Astrocyte (in vitro differentiated cells and primary cell): ENCODE results near the gene KIF26B. TPM values are rescaled to one million over a fixed set of nuclear protein-coding genes. Genes with fewer than 3 reads are reported as not detected.
A peak's percentile ranks its signal among the peaks of the same experiment; 100 is the strongest.

ENCODE experiments used
- DNase-seq: peaks from one replicate; pipeline ENCODE4 v3.0.0-alpha.2; 2010; ENCODE audit warnings: low read depth
- FAIRE-seq: peaks from 2 replicates; lab custom pipeline; 2011; peaks lifted over from hg19 to GRCh38; lab: Jason Lieb, UNC
- H2AFZ ChIP-seq: 2 replicates; pipeline ENCODE4 v1.6.0; 2012; ENCODE audit warnings: low read depth, low read length, inconsistent platforms
- H3K27ac ChIP-seq: 2 replicates; pipeline ENCODE4 v1.5.1; 2011; ENCODE audit warnings: low read depth, low read length, inconsistent platforms
- H3K27me3 ChIP-seq: 2 replicates; pipeline ENCODE4 v1.6.0; 2011; ENCODE audit warnings: low read length, inconsistent platforms; ENCODE audit not compliant: insufficient read depth
- H3K36me3 ChIP-seq: 2 replicates; pipeline ENCODE4 v1.5.1; 2011; ENCODE audit warnings: low read length, inconsistent platforms; ENCODE audit not compliant: insufficient read depth
- H3K4me1 ChIP-seq: 2 replicates; pipeline ENCODE4 v1.5.1; 2011; ENCODE audit warnings: low read length, inconsistent platforms; ENCODE audit not compliant: insufficient read depth
- H3K4me2 ChIP-seq: 2 replicates; pipeline ENCODE4 v1.6.0; 2012; ENCODE audit warnings: low read length, inconsistent platforms
- H3K4me3 ChIP-seq: 2 replicates; pipeline ENCODE4 v1.5.1; 2011; ENCODE audit warnings: low read depth, mild to moderate bottlenecking, low read length, inconsistent platforms; ENCODE audit not compliant: insufficient read depth
- H3K79me2 ChIP-seq: 2 replicates; pipeline ENCODE4 v1.6.0; 2012; ENCODE audit warnings: mild to moderate bottlenecking, low read length, inconsistent platforms; ENCODE audit not compliant: insufficient read depth
- H3K9ac ChIP-seq: 2 replicates; pipeline ENCODE4 v1.6.0; 2012; ENCODE audit warnings: mild to moderate bottlenecking, low read length, inconsistent platforms
- H3K9me3 ChIP-seq: 2 replicates; pipeline ENCODE4 v1.5.1; 2012; ENCODE audit warnings: low read depth, mild to moderate bottlenecking, low read length, inconsistent platforms; ENCODE audit not compliant: insufficient read depth
- H4K20me1 ChIP-seq: 2 replicates; pipeline ENCODE4 v1.6.0; 2012; ENCODE audit warnings: low read length, inconsistent platforms; ENCODE audit not compliant: insufficient read depth
- H3K27ac Mint-ChIP-seq: one replicate; pipeline ENCODE4 v1.8.0; 2021; ENCODE audit warnings: mild to moderate bottlenecking, mixed read lengths; ENCODE audit not compliant: unreplicated experiment
- H3K27me3 Mint-ChIP-seq: one replicate; pipeline ENCODE4 v1.8.0; 2021; ENCODE audit warnings: low read depth, mixed read lengths; ENCODE audit not compliant: unreplicated experiment
- H3K36me3 Mint-ChIP-seq: one replicate; pipeline ENCODE4 v1.8.0; 2021; ENCODE audit warnings: low read depth, mixed read lengths; ENCODE audit not compliant: unreplicated experiment
- H3K4me1 Mint-ChIP-seq: one replicate; pipeline ENCODE4 v1.8.0; 2021; ENCODE audit warnings: low read depth, mixed read lengths; ENCODE audit not compliant: unreplicated experiment
- H3K4me3 Mint-ChIP-seq: one replicate; pipeline ENCODE4 v1.8.0; 2021; ENCODE audit warnings: mild to moderate bottlenecking, moderate library complexity, mixed read lengths; ENCODE audit not compliant: unreplicated experiment
- H3K9me3 Mint-ChIP-seq: one replicate; pipeline ENCODE4 v1.8.0; 2021; ENCODE audit warnings: mild to moderate bottlenecking, mixed read lengths; ENCODE audit not compliant: unreplicated experiment
- CTCF ChIP-seq: IDR thresholded peaks from 2 replicates; pipeline ENCODE4 v1.5.1; 2011; ENCODE audit warnings: low read depth, mild to moderate bottlenecking, inconsistent platforms, low read length, moderate library complexity; ENCODE audit not compliant: insufficient read depth
- EZH2 ChIP-seq: IDR thresholded peaks from 2 replicates; pipeline ENCODE4 v1.6.1; 2012; ENCODE audit warnings: mild to moderate bottlenecking, low read length, inconsistent platforms; ENCODE audit not compliant: insufficient read depth
- total RNA-seq: library from RNA; stranded (reverse); gene quantifications from 2 replicates; pipeline ENCODE4 v1.2.1, GENCODE V29; 2021

KIF26B gene
- total RNA-seq, 1 donor from 2014 or later: 6.8 TPM

- no peak overlapping the region for H3K4me3 ChIP-seq
- H3K4me1 ChIP-seq: no peaks in the 10 kb centered on the region
- H3K36me3 ChIP-seq: no peaks in the 10 kb centered on the region
- FAIRE-seq (no peak), DNase-seq (no peak)
- no peak overlapping the region for H2AFZ ChIP-seq
- peaks cover 7% of the 10 kb centered on the region for H3K36me3 Mint-ChIP-seq
- TF ChIP-seq EZH2 (no peak), CTCF (no peak)
- H3K4me2 ChIP-seq: no peak overlapping the region
- H3K9me3 Mint-ChIP-seq: no peaks in the 10 kb centered on the region
- no peak overlapping the region for H3K27ac Mint-ChIP-seq
- no peaks in the 10 kb centered on the region for H3K9me3 ChIP-seq
- H3K27me3 ChIP-seq: no peaks in the 10 kb centered on the region
- H3K4me3 Mint-ChIP-seq: peak overlapping the region; percentile 52
- H3K4me1 Mint-ChIP-seq: peaks cover 21% of the 10 kb centered on the region
- H4K20me1 ChIP-seq: peaks cover 71% of the 10 kb centered on the region
- H3K9ac ChIP-seq: no peak overlapping the region
- peaks cover 4% of the 10 kb centered on the region for H3K79me2 ChIP-seq
- peaks cover 3% of the 10 kb centered on the region for H3K27me3 Mint-ChIP-seq
- no peak overlapping the region for H3K27ac ChIP-seq
Measured at GRCh38 chr1:245181158-245181517, 26.4 kb downstream of the KIF26B start.

GRCh38 chr1:245182028-245182427, 27.2 kb downstream of the KIF26B start:
- Histone ChIP-seq H3K4me3 (no peak overlapping the region), H3K36me3 (no peaks in the 10 kb centered on the region), H3K9ac (no peak overlapping the region), H3K4me2 (no peak overlapping the region), H3K27me3 (no peaks in the 10 kb centered on the region), H3K9me3 (no peaks in the 10 kb centered on the region), H4K20me1 (peaks cover 63% of the 10 kb centered on the region), H3K4me1 (no peaks in the 10 kb centered on the region), H3K79me2 (peaks cover 4% of the 10 kb centered on the region), H2AFZ (no peak overlapping the region), H3K27ac (no peak overlapping the region)
- Mint-ChIP-seq H3K9me3 (no peaks in the 10 kb centered on the region), H3K27ac (no peak overlapping the region), H3K4me1 (peaks cover 22% of the 10 kb centered on the region), H3K4me3 (no peak overlapping the region), H3K36me3 (peaks cover 7% of the 10 kb centered on the region), H3K27me3 (peaks cover 3% of the 10 kb centered on the region)
- no peak for DNase-seq
- TF ChIP-seq CTCF: no peak
- TF ChIP-seq EZH2: no peak
- FAIRE-seq: no peak

GRCh38 chr1:245183429-245183828, 28.6 kb downstream of the KIF26B start:
- peaks cover 56% of the 10 kb centered on the region for H4K20me1 ChIP-seq
- TF ChIP-seq CTCF (no peak), EZH2 (no peak)
- DNase-seq (no peak), FAIRE-seq (no peak)
- Mint-ChIP-seq H3K9me3 (no peaks in the 10 kb centered on the region), H3K4me3 (no peak overlapping the region), H3K27me3 (no peaks in the 10 kb centered on the region), H3K36me3 (peaks cover 9% of the 10 kb centered on the region), H3K4me1 (peaks cover 17% of the 10 kb centered on the region), H3K27ac (no peak overlapping the region)
- no peak overlapping the region for H3K9ac ChIP-seq
- H2AFZ ChIP-seq: no peak overlapping the region
- H3K27me3 ChIP-seq: no peaks in the 10 kb centered on the region
- H3K4me3 ChIP-seq: no peak overlapping the region
- no peak overlapping the region for H3K27ac ChIP-seq
- no peaks in the 10 kb centered on the region for H3K9me3 ChIP-seq
- no peak overlapping the region for H3K4me2 ChIP-seq
- no peaks in the 10 kb centered on the region for H3K4me1 ChIP-seq
- peaks cover 4% of the 10 kb centered on the region for H3K79me2 ChIP-seq
- no peaks in the 10 kb centered on the region for H3K36me3 ChIP-seq
